GM06990 (cell line): ENCODE results near the gene LCN12.

ENCODE experiments used
- DNase-seq: peaks from one replicate; pipeline ENCODE4 v3.0.0-alpha.2; 2011; ENCODE audit not compliant: insufficient read length; ENCODE audit errors: extremely low read depth
- H3K27me3 ChIP-seq: replicated peaks from 2 replicates; pipeline ENCODE4 v1.6.0; 2011; ENCODE audit warnings: low read length; ENCODE audit not compliant: control insufficient read depth, insufficient read depth
- H3K36me3 ChIP-seq: 2 replicates; pipeline ENCODE4 v1.5.1; 2011; ENCODE audit warnings: low read length; ENCODE audit not compliant: control insufficient read depth, insufficient read depth
- H3K4me3 ChIP-seq: replicated peaks from 2 replicates; pipeline ENCODE4 v1.5.1; 2011; ENCODE audit warnings: low read depth, mild to moderate bottlenecking, control low read depth, low read length
- TF ChIP-seq, protein P1 (sequence below): IDR thresholded peaks from 2 replicates; pipeline ENCODE4 v1.5.1; 2011; ENCODE audit warnings: low read length, control low read depth, mild to moderate bottlenecking, inconsistent platforms; ENCODE audit not compliant: insufficient read depth, poor library complexity, severe bottlenecking

Gene LCN12

DNA sequence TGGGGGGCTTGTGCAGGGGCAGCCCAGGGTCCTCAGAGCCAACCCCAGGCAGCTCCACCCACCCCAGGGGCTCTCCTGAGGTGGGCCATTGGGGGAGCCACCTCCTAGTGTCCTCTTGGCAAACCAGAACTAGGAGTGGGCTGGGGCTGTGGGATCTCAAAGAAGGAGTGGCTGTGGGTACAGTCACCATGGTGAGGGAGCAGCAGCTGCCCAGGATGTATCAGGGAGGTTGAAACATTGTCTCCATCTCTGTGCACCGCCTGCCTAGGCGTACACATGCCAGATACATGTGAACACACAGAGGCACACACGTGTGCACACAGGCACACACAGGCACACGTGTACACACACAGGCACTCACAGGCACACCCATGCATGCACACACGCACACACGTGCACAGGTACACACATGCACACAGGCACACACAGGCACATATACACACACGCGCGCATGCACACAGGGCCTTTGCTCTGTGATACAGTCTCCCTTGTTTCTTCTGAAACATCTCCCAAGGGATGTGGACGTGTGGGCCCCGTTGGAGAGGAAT lies 10.7 kb downstream of the LCN12 start:
- no peak overlapping the region for H3K4me3 ChIP-seq
- H3K27me3 ChIP-seq: no peaks in the 10 kb centered on the region; the same call in 1 of the 2 replicates
- no peaks in the 10 kb centered on the region for H3K36me3 ChIP-seq
- TF ChIP-seq, protein P1, sequence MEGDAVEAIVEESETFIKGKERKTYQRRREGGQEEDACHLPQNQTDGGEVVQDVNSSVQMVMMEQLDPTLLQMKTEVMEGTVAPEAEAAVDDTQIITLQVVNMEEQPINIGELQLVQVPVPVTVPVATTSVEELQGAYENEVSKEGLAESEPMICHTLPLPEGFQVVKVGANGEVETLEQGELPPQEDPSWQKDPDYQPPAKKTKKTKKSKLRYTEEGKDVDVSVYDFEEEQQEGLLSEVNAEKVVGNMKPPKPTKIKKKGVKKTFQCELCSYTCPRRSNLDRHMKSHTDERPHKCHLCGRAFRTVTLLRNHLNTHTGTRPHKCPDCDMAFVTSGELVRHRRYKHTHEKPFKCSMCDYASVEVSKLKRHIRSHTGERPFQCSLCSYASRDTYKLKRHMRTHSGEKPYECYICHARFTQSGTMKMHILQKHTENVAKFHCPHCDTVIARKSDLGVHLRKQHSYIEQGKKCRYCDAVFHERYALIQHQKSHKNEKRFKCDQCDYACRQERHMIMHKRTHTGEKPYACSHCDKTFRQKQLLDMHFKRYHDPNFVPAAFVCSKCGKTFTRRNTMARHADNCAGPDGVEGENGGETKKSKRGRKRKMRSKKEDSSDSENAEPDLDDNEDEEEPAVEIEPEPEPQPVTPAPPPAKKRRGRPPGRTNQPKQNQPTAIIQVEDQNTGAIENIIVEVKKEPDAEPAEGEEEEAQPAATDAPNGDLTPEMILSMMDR: no peak
- DNase-seq: no peak

- TF ChIP-seq, protein P1: no peak
- Histone ChIP-seq H3K27me3 (no peaks in the 10 kb centered on the region; the same call in 1 of the 2 replicates), H3K4me3 (no peak overlapping the region), H3K36me3 (no peaks in the 10 kb centered on the region)
- DNase-seq: no peak
Measured at GRCh38 chr9:136963341-136963740, 11.3 kb downstream of the LCN12 start.

- TF ChIP-seq, protein P1: no peak
- no peaks in the 10 kb centered on the region for H3K36me3 ChIP-seq
- DNase-seq: no peak
- H3K4me3 ChIP-seq: no peak overlapping the region
- H3K27me3 ChIP-seq: no peaks in the 10 kb centered on the region; the same call in 1 of the 2 replicates
Measured at GRCh38 chr9:136963751-136964150, 11.7 kb downstream of the LCN12 start.

- Histone ChIP-seq H3K27me3 (no peaks in the 10 kb centered on the region; the same call in 1 of the 2 replicates), H3K36me3 (no peaks in the 10 kb centered on the region), H3K4me3 (no peak overlapping the region)
- DNase-seq: no peak
- TF ChIP-seq, protein P1: no peak
Measured at GRCh38 chr9:136964171-136964689, 12.2 kb downstream of the LCN12 start.

DNA sequence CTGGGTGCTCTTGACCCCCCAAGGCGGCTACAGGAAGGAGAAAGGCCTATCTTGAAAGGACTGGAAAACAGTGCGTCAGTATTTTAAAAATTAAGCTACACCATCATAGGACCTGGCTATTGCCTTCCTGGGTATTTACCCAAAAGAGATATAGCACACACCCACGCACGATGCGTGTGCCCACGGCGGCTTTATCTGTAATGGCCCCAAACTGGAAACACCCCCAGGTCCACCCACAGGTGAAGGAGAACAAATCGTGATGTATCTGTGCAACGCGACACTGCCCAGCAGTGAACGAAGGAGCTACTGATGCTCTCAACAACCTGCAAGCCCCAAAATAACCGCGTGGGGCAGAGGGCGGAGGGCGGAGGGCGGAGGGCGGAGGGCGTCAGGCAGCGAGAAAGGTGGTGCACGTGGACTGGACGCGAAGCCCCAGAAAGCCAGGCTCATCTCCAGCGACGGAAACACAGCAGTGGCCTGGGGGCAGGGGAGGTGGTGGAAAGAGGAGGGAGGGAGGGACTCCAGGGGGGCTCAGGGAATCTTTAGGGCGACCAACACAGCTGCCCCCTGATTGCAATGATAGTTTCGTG lies 12.9 kb downstream of the LCN12 start:
- no peaks in the 10 kb centered on the region for H3K27me3 ChIP-seq
- H3K36me3 ChIP-seq: no peaks in the 10 kb centered on the region
- DNase-seq: no peak
- H3K4me3 ChIP-seq: no peak overlapping the region
- TF ChIP-seq, protein P1: no peak
